HPDE6-E6E7 (cell line): Measurements from ENCODE around the gene NDE1.
"Not testable (repeated sequence)": the region's sequence is repeated elsewhere in the genome, so short reads cannot be mapped to it uniquely, and the experiment has no call there.

Experiments used
- DNase-seq: peaks from one replicate; pipeline ENCODE4 v3.0.0; 2011; ENCODE audit warnings: missing footprints; ENCODE audit errors: extremely low spot score

NDE1 gene

GRCh38 chr16:15650019-15650697 is at the start of gene NDE1:
Gene NDE1, plus strand, starts transcription at chr16:15650245. Its CDS starts 14,534 bp downstream, at chr16:15664779.
- peak; percentile 89 for DNase-seq

GRCh38 chr16:15601212-15601879 is 48.7 kb upstream of the NDE1 start:
- no peak for DNase-seq

- DNase-seq: no peak
Observed at GRCh38 chr16:15602285-15603044, 47.6 kb upstream of the NDE1 start.

GRCh38 chr16:15604460-15605440 is 45.3 kb upstream of the NDE1 start:
- DNase-seq: no peak

GRCh38 chr16:15605839-15606517 is 44.1 kb upstream of the NDE1 start:
- DNase-seq: no peak

- peak; percentile 27 for DNase-seq
Observed at GRCh38 chr16:15606518-15607220, 43.4 kb upstream of the NDE1 start.

GRCh38 chr16:15607221-15607699 is 42.8 kb upstream of the NDE1 start:
- not testable (repeated sequence) for DNase-seq

- DNase-seq: no peak
Observed at GRCh38 chr16:15607700-15608396, 42.2 kb upstream of the NDE1 start.

GRCh38 chr16:15608398-15609285 is 41.4 kb upstream of the NDE1 start:
- DNase-seq: no peak

- no peak for DNase-seq
Observed at GRCh38 chr16:15609286-15609649, 40.8 kb upstream of the NDE1 start.

- no peak for DNase-seq
Observed at GRCh38 chr16:15610369-15610871, 39.6 kb upstream of the NDE1 start.

- DNase-seq: no peak
Observed at GRCh38 chr16:15611610-15612009, 38.4 kb upstream of the NDE1 start.

GRCh38 chr16:15613676-15614075 is 36.4 kb upstream of the NDE1 start:
- peak; percentile 32 for DNase-seq

- DNase-seq: no peak
Observed at GRCh38 chr16:15616012-15616411, 34.0 kb upstream of the NDE1 start.

GRCh38 chr16:15616475-15617165 is 33.4 kb upstream of the NDE1 start:
- no peak for DNase-seq

GRCh38 chr16:15617901-15618300 is 32.1 kb upstream of the NDE1 start:
- no peak for DNase-seq

- DNase-seq: no peak
Observed at GRCh38 chr16:15618392-15618791, 31.7 kb upstream of the NDE1 start.
